Left ventricle myocardium inferior (tissue), 1 donor: Measurements from ENCODE around the gene CACNA2D1. TPM values are rescaled to one million over a fixed set of nuclear protein-coding genes. Genes with fewer than 3 reads are reported as not detected.

Experiments
- DNase-seq: peaks from one replicate; pipeline ENCODE4 v3.0.0-alpha.2; 2020
- H3K27ac ChIP-seq: fragments of 200-600 bp; replicated peaks from 2 replicates; pipeline ENCODE4 v1.8.0; 2021
- H3K27me3 ChIP-seq: fragments of 200-600 bp; 2 replicates; pipeline ENCODE4 v1.8.0; 2021; ENCODE audit warnings: low read depth
- H3K36me3 ChIP-seq: fragments of 200-600 bp; 2 replicates; pipeline ENCODE4 v1.8.0; 2021
- H3K4me1 ChIP-seq: fragments of 200-600 bp; 2 replicates; pipeline ENCODE4 v1.8.0; 2021
- H3K4me3 ChIP-seq: fragments of 200-600 bp; 2 replicates; pipeline ENCODE4 v1.8.0; 2021; ENCODE audit warnings: mild to moderate bottlenecking, moderate library complexity
- H3K9me3 ChIP-seq: fragments of 200-600 bp; replicated peaks from 2 replicates; pipeline ENCODE4 v1.8.0; 2021
- CTCF ChIP-seq: fragments of 200-600 bp; IDR thresholded peaks from 2 replicates; pipeline ENCODE4 v1.8.0; 2021; ENCODE audit warnings: antibody characterized with exemption, mild to moderate bottlenecking, borderline replicate concordance
- intact Hi-C: fragments of 100-400 bp; cut with micrococcal nuclease; formaldehyde crosslinking; loops from one replicate; pipeline ENCODE4 v1.11.0; 2022
- total RNA-seq: library from RNA; stranded (reverse); fragmentation: NEBNext Ultra II Directional; extraction: Animal tissue kit (Norgen Biotek cat#: 25700); gene quantifications from one replicate; pipeline ENCODE4 v1.2.1, GENCODE V29; 2021
- donor health status: DM: no; HTN: yes; CAD: no; lungs with severe emphysema.

CACNA2D1 gene
- total RNA-seq, 1 donor from 2014 or later: 64.6 TPM

- no peaks in the 10 kb centered on the region for H3K36me3 ChIP-seq
- intact Hi-C loops: no loop called here
- DNase-seq: peak; percentile 37
- H3K9me3 ChIP-seq: no peaks in the 10 kb centered on the region
- H3K27ac ChIP-seq: peak overlapping the region; percentile 44
- no peak overlapping the region for H3K4me3 ChIP-seq
- no peak for TF ChIP-seq CTCF
- no peaks in the 10 kb centered on the region for H3K4me1 ChIP-seq
- no peaks in the 10 kb centered on the region for H3K27me3 ChIP-seq
Measured at GRCh38 chr7:82204694-82205093, 238.9 kb downstream of the CACNA2D1 start.

GRCh38 chr7:82202965-82203364 lies 240.6 kb downstream of the CACNA2D1 start:
- no peak for TF ChIP-seq CTCF
- no peaks in the 10 kb centered on the region for H3K9me3 ChIP-seq
- no peak overlapping the region for H3K4me3 ChIP-seq
- no peaks in the 10 kb centered on the region for H3K27me3 ChIP-seq
- no peaks in the 10 kb centered on the region for H3K4me1 ChIP-seq
- no peak overlapping the region for H3K27ac ChIP-seq
- no peaks in the 10 kb centered on the region for H3K36me3 ChIP-seq
- intact Hi-C loops: no loop called here
- DNase-seq: no peak

GRCh38 chr7:82202107-82202506 lies 241.5 kb downstream of the CACNA2D1 start:
- intact Hi-C loops: no loop called here
- no peaks in the 10 kb centered on the region for H3K27me3 ChIP-seq
- no peak overlapping the region for H3K4me3 ChIP-seq
- H3K9me3 ChIP-seq: no peaks in the 10 kb centered on the region
- H3K4me1 ChIP-seq: no peaks in the 10 kb centered on the region
- TF ChIP-seq CTCF: no peak
- peak; percentile 11 for DNase-seq
- H3K27ac ChIP-seq: no peak overlapping the region
- H3K36me3 ChIP-seq: no peaks in the 10 kb centered on the region

- TF ChIP-seq CTCF: no peak
- H3K9me3 ChIP-seq: no peaks in the 10 kb centered on the region
- intact Hi-C loops: no loop called here
- no peaks in the 10 kb centered on the region for H3K36me3 ChIP-seq
- no peak overlapping the region for H3K4me3 ChIP-seq
- no peak for DNase-seq
- H3K27me3 ChIP-seq: no peaks in the 10 kb centered on the region
- H3K4me1 ChIP-seq: no peaks in the 10 kb centered on the region
- H3K27ac ChIP-seq: no peak overlapping the region
Measured at GRCh38 chr7:82200601-82201000, 243.0 kb downstream of the CACNA2D1 start.

- no peak for TF ChIP-seq CTCF
- intact Hi-C loops: no loop called here
- Histone ChIP-seq H3K9me3 (no peaks in the 10 kb centered on the region), H3K36me3 (no peaks in the 10 kb centered on the region), H3K4me3 (no peak overlapping the region), H3K4me1 (peaks cover 31% of the 10 kb centered on the region), H3K27me3 (no peaks in the 10 kb centered on the region), H3K27ac (no peak overlapping the region)
- DNase-seq: no peak
Measured at GRCh38 chr7:82194016-82194643, 249.4 kb downstream of the CACNA2D1 start.

- H3K27me3 ChIP-seq: no peaks in the 10 kb centered on the region
- no peak overlapping the region for H3K4me3 ChIP-seq
- peaks cover 14% of the 10 kb centered on the region for H3K4me1 ChIP-seq
- no peak overlapping the region for H3K27ac ChIP-seq
- DNase-seq: no peak
- intact Hi-C loops: no loop called here
- H3K36me3 ChIP-seq: no peaks in the 10 kb centered on the region
- no peak for TF ChIP-seq CTCF
- H3K9me3 ChIP-seq: peaks cover 6% of the 10 kb centered on the region
Measured at GRCh38 chr7:82188636-82189035, 254.9 kb downstream of the CACNA2D1 start.
